ENCODE results near the gene SLC2A6.

Gene SLC2A6

GRCh38 chr9:133476036-133476931, 2.6 kb downstream of the SLC2A6 start:
- DNase-seq = no peak

- DNase-seq = no peak
These were observed 3.4 kb downstream of the SLC2A6 start for GRCh38 chr9:133475292-133476012.

- DNase-seq = no peak
These were observed 4.0 kb downstream of the SLC2A6 start for GRCh38 chr9:133474853-133475252.

GRCh38 chr9:133474215-133474614, 4.7 kb downstream of the SLC2A6 start:
- DNase-seq = no peak

- DNase-seq = no peak
These were observed 5.2 kb downstream of the SLC2A6 start for GRCh38 chr9:133473743-133474142.

GRCh38 chr9:133472753-133473378, 6.0 kb downstream of the SLC2A6 start:
- DNase-seq = no peak

GRCh38 chr9:133472277-133472645, 6.6 kb downstream of the SLC2A6 start:
- DNase-seq = no peak

- DNase-seq = no peak
These were observed 7.2 kb downstream of the SLC2A6 start for GRCh38 chr9:133471551-133472276.

- no peak for DNase-seq
These were observed 7.9 kb downstream of the SLC2A6 start for GRCh38 chr9:133470988-133471387.

GRCh38 chr9:133470427-133470924, 8.4 kb downstream of the SLC2A6 start:
- no peak for DNase-seq

- DNase-seq = no peak
These were observed 10.0 kb downstream of the SLC2A6 start for GRCh38 chr9:133468777-133469421.

GRCh38 chr9:133468374-133468773, 10.5 kb downstream of the SLC2A6 start:
- DNase-seq = no peak

- no peak for DNase-seq
These were observed 11.8 kb downstream of the SLC2A6 start for GRCh38 chr9:133467101-133467500.

GRCh38 chr9:133465984-133466383, 12.9 kb downstream of the SLC2A6 start:
- no peak for DNase-seq

GRCh38 chr9:133464638-133465037, 14.3 kb downstream of the SLC2A6 start:
- no peak for DNase-seq

GRCh38 chr9:133463864-133464615, 14.9 kb downstream of the SLC2A6 start:
- DNase-seq = no peak

GRCh38 chr9:133463234-133463863, 15.6 kb downstream of the SLC2A6 start:
- DNase-seq = no peak

- DNase-seq = no peak
These were observed 16.9 kb downstream of the SLC2A6 start for GRCh38 chr9:133461975-133462374.

GRCh38 chr9:133460405-133461175, 18.3 kb downstream of the SLC2A6 start:
- no peak for DNase-seq
